Astrocyte of the hippocampus (primary cell): ENCODE results near the gene RRP9.

Experiments used
- DNase-seq: peaks from one replicate; pipeline ENCODE4 v3.0.0; 2011; ENCODE audit warnings: low read depth, low spot score

RRP9 gene

DNA sequence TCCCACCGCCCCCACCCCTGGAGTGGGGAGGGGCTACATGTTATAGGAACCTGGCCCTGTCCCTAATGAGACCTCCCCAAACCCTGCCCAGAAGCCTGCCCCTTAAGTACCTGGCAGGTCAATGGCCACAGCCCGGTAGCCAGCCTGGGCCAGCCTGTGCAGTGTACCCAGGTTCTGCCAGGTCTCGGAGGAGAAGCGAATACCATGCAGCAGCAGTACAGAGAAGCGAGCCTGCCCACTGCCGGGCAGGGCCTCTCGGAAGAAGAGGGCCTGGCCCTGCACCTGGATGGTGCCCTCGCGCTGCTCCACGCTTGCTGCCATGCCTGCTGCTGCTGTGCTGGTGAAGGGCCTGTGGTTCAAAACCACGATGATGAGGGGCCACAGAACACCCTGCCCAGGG, 29.6 kb upstream of the RRP9 start:
- no peak for DNase-seq

- no peak for DNase-seq
Measured at GRCh38 chr3:51970606-51971300, 29.0 kb upstream of the RRP9 start.

DNA sequence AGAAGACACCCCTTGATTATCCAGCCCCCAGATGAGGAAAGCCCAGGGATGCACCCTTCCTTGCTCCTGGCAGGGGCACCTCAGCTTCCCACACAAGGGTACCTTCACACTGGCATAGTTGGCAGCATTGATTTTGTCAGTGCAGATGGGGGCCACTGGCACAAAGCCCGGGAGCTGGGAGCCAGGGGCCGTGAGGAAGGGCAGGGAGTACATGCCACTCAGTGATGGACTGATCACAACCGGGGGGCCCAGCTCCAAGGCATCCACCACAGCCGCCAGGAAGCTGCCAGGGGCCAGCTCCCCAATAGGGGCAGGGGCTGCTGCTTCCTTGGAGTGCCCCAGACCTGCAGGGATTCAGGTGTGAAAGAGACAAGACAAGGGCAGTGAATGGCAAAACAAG, 28.1 kb upstream of the RRP9 start:
- no peak for DNase-seq

DNA sequence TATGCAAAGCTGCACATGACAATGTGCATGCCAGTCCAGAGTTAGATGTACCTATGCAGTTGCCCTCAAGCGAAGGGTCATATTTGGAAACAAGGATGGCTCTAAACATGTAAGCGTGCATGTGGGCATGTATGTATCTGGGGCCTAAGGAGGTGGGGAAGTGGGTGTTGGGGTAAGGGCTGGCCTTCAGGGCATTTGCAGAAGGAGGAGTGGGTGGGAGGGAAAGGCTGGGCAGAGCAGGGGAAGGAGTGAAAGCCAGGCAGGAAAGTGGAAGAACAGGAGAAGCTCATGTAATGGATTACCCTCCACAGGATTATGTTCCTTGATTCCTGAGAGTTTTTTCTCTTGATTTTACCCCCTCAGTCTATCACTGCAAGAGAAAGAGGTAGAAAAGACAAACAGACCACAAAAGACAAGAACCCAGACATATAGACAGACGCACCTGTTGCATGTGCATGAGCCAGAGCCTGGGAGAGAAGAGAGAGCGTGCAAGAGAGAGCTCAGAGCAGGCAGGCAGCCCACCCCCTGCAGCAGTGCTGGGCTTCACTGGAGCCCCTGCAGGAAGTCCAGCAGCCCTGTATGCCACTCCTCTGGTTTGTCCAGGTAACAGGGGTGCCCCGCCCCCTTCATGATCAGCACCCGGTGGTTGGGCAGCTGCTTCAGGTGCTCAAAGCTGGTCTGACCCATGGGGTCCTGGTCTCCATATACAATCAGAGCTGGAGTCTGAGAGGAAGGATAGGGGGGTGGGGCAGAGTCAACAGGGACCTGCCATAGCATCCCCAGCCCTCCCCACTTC, 27.4 kb upstream of the RRP9 start:
- no peak for DNase-seq

DNA sequence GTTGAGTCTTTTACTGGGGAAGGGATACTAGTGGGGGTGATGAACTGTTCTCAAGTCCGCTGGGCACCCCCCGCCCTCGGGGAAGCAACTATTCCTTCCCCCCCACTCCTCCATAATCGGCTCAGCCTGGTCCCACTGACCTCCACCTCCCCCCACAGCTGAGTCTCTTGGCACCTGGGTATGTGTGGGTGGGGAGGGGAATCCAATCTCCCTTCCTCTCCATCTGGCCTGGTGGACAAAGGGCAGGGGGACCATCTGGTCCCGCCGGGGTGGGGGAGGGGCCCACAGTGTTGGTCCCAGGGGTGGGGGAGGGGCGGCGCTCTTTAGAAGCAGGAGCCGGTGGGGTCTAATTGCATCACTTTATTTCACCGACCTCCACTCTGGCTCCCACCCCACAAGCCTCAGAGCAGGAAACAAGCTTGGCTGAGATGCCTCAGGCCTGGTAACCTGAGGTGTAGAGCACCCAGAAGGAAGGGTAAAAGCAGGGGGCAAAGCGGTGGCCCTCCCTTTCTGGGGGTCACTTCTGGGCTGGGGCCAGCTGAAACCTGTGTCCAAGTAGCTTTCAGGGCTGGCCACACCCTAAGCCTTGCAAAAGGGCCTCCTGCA, 26.6 kb upstream of the RRP9 start:
- DNase-seq: no peak

DNA sequence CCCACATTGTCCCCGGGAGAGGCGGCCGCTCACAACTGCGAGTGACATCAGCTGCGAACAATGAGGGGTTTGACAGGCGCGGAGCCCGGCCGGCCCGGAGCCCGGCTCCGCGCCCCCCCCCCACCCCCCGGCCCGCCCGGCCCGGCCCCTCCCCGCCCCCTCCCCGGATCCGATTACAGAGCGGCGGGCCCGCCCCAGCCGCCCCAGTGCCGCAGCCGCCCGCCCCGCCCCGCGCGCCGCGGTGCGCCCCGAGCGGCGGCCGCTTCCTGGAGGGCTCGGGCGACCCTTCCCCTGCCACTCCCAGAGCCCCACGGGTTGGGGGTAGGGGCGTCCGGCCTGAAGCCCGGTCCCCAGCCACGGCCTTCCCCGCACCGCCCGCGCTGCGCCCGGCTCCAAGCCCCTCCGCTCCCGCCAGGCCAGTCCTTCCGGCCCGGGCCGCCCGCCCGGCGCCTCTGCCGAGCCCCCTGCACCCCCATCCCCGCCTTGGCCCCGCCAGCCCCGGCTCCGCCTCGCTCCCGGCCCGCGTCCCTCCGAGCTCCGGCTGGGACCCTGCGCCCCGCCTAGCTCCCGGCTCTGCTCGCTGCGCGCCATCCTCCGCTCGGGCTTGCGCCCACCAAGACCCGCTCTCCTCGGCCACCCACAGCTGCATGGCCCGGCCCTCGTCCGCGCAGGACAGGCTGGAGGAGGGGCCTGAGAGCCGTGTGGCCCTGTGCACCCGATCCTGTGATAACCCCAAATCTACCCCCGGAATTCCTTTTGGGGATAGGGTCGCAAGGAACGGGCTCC, 25.9 kb upstream of the RRP9 start, which contains the start of gene PCBP4:
TSS of gene PCBP4 (minus strand) at position 71 of the 786 bp plus-strand sequence. CDS start 6,214 bp downstream, outside the sequence.
- peak; percentile 80 for DNase-seq

DNA sequence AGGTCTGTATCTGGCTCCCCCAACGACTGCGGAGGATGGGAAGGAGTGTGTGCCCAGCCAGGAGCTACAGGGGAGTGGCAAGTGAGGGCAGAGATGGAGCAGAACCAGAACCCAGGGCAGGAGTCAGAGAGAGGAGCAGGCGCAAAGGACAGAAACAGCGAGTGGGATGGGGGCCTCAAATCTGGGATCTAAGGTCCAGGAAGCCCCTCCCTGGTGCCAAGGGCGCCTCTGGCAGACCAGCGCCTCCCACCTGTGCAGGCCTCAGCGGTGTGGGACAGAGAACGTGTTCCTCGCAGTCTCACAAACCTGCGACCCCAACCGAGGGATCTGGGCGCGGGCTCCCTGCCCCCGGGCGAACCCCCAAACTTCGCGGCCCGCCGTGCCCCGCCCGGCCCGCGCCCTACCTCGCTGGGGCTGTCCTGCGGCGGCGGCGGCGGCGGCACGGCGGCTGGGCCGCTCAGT, 25.2 kb upstream of the RRP9 start:
- DNase-seq: no peak

DNA sequence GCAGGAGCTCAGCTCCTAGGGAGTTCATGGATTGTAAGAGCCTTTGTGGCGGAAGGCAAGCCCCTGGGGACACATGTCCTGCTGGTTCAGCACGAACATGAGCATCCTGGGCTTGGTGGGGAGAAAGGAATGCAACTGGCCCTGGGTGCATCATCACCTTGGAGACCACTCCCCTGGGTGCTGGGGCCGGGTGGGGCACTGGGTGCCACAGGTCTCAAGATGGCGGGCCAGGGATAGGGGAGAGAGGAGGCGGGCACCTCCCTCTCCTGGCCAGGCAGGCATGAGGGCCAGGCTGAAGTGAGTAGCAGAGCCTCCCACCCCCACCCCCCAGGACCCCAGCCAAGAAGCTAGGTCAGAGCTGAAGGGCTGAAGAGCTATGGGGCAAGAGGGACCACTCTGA, 24.8 kb upstream of the RRP9 start:
- peak; percentile 25 for DNase-seq

GRCh38 chr3:51966016-51966415, 24.3 kb upstream of the RRP9 start:
- DNase-seq: no peak

- no peak for DNase-seq
Measured at GRCh38 chr3:51964521-51964920, 22.8 kb upstream of the RRP9 start.

DNA sequence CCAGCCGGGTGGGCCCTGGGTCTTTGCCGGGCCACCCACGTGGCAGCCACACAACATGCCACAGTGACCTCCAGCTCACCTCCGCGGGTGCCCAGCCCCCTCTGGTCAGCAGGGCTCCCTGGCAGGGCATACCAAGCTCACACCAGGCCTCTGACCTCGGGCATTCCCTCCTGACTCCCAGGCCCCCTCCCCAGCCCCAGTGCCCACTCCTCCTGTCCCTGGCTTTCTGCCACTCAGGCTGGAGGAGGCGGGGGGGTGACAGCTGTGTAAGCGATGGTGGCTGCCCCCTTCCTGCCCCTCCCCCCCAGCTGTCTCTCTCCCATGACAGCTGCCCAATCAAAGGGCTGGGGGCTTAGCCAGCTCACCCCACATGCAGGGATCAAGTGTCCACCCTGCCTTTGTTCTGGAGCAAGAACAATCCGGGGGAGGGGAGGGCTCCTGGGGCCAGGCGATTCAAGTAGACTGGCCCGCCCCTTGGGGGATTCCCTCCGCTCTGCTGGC, 22.3 kb upstream of the RRP9 start:
- no peak for DNase-seq

DNA sequence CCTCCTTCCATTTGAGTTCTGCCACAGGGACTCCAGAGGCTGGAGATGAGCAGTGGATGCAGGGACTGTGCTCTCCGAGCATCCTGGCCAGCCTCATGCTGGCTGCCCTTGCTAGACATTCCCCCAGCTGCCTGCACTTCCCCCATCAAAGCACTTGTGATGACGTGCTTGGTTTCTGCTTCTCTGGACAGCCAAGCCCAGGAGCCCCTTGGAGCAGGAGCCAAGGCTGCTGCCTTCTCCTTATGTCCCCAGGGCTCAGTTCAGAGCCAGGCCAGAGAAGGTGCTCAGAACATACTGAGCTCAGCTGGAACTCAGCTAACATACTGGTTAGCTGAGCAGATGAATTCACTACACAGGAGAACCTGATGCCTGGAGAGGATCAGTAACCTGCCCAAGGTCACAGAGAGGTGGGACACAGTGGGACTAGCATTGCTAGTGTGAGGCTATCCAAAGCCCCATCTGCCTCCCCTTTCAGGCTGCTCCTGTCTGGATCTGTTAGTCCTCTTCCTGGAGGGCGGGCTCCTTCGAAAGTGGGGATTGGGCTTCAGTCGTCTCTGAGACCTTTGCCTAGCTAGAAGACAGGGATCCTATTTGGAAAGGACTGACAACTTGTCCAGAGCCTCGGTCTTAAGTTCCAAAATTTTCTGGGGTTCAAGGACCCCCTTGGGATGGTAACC, 21.3 kb upstream of the RRP9 start:
- DNase-seq: no peak

GRCh38 chr3:51961602-51962569, 20.2 kb upstream of the RRP9 start:
- no peak for DNase-seq

DNA sequence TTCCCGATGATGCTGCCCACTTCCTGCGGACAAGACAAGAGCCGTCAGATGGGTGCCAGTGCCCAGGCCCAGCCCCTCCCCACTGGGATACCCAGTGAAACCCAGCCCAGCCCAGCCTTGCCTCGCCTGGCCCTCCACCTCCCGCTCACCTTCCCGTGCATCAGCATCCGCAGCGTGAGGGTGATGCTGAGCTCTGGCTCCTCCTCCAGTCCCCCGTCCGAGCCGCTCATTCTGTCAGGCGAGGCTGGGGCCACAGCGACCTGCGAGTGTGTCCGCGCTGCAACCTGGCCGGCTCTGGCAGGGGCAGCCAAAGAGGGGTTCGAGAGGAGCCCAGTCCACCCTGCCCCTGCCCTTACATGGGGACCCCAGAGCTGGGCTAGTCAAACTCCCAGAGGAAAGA, 19.3 kb upstream of the RRP9 start:
- no peak for DNase-seq

DNA sequence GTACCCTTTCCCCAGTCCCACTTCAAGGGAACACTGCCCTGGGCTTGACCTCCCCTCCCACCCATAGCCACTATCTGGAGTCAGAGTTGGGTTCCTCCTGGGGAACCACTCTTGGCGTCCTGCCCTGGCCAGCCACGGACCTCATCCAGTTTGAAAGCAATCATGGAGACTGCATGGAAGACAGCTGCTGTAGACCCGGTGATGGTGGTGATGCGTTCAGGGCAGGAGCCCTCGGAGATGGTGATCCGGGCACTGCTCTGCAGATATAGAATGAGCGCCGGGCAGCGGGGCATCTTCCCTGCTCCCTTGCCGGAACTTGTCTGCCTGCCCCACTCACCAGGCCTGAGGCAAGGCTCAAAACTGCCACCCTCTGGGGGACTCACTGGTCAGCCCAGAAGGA, 18.7 kb upstream of the RRP9 start:
- DNase-seq: no peak

DNA sequence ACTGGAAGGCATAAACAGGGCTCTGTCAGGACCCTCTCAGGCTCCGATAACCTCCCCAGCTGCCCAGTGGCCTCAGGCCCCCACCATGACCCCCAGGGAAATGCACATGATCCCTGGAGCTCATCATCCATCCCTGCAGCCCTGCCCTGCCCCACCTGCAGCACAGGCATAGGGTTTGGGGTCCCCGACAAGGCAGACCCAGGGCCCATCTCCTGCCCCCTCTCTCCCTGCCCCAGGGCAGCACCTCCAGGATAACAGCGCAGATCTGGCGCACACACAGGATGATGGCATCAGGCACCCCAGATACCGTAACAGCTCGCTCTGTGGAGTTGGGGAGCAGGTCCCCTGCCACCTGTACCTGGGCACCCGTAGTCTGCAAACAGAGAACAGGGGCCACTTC, 17.9 kb upstream of the RRP9 start:
- no peak for DNase-seq

GRCh38 chr3:51958603-51959521, 17.2 kb upstream of the RRP9 start:
- no peak for DNase-seq

- no peak for DNase-seq
Measured at GRCh38 chr3:51957520-51958205, 16.0 kb upstream of the RRP9 start.
